Activated T-helper 1 cell treated with anti-CD3 and anti-CD28 coated beads, Interleukin-2, amount 50 U/mL, for 16 hours (primary cell): Measurements from ENCODE around the gene CHMP1A.
"Not testable (repeated sequence)": the region's sequence is repeated elsewhere in the genome, so short reads cannot be mapped to it uniquely, and the experiment has no call there.

ENCODE experiments used
- DNase-seq, 2 donors: peaks; one replicate each; pipeline ENCODE4 v3.0.0-alpha.2; 2020; ENCODE audit warnings: low read depth in 1 of 2, low spot score in 1 of 2

CHMP1A gene

GRCh38 chr16:89660146-89660545, 2.6 kb upstream of the CHMP1A start:
- no peak for DNase-seq

- no peak for DNase-seq
Measured at GRCh38 chr16:89658221-89658879, 842 bp upstream of the CHMP1A start.

- DNase-seq, result no peak
Measured at GRCh38 chr16:89656435-89657121, 930 bp downstream of the CHMP1A start.

GRCh38 chr16:89655062-89655643, 2.4 kb downstream of the CHMP1A start:
- DNase-seq, result no peak

GRCh38 chr16:89653656-89654295, 3.7 kb downstream of the CHMP1A start:
- DNase-seq, result no peak

- DNase-seq, result no peak
Measured at GRCh38 chr16:89651584-89651983, 5.9 kb downstream of the CHMP1A start.

GRCh38 chr16:89646906-89647305, 10.6 kb downstream of the CHMP1A start:
- no peak for DNase-seq

- no peak for DNase-seq
Measured at GRCh38 chr16:89646270-89646669, 11.2 kb downstream of the CHMP1A start.

- DNase-seq, result no peak
Measured at GRCh38 chr16:89645122-89645521, 12.4 kb downstream of the CHMP1A start.

GRCh38 chr16:89643769-89644300, 13.7 kb downstream of the CHMP1A start:
- no peak for DNase-seq

GRCh38 chr16:89642574-89642973, 14.9 kb downstream of the CHMP1A start:
- no peak for DNase-seq

- no peak for DNase-seq
Measured at GRCh38 chr16:89641458-89642119, 15.9 kb downstream of the CHMP1A start.

- no peak for DNase-seq
Measured at GRCh38 chr16:89639385-89639784, 18.1 kb downstream of the CHMP1A start.

- no peak for DNase-seq
Measured at GRCh38 chr16:89638455-89638854, 19.1 kb downstream of the CHMP1A start.

- DNase-seq, result no peak
Measured at GRCh38 chr16:89637379-89637778, 20.1 kb downstream of the CHMP1A start.

GRCh38 chr16:89636663-89637062, 20.8 kb downstream of the CHMP1A start:
- no peak for DNase-seq

- DNase-seq, result not testable (repeated sequence)
Measured at GRCh38 chr16:89634463-89635385, 22.8 kb downstream of the CHMP1A start.

GRCh38 chr16:89633064-89633631, 24.4 kb downstream of the CHMP1A start:
- DNase-seq, result no peak

- no peak for DNase-seq
Measured at GRCh38 chr16:89629827-89630610, 27.5 kb downstream of the CHMP1A start.
